HG02840 (cell line): ENCODE results near the gene IGLON5.

Experiments used
- ATAC-seq: cut with Tn5 transposase; IDR thresholded peaks from one replicate; pipeline ENCODE4 v1.9.1; 2021; ENCODE audit warnings: mild to moderate bottlenecking, moderate library complexity, moderate number of reproducible peaks; ENCODE audit not compliant: unreplicated experiment, low FRiP score

Gene IGLON5

DNA sequence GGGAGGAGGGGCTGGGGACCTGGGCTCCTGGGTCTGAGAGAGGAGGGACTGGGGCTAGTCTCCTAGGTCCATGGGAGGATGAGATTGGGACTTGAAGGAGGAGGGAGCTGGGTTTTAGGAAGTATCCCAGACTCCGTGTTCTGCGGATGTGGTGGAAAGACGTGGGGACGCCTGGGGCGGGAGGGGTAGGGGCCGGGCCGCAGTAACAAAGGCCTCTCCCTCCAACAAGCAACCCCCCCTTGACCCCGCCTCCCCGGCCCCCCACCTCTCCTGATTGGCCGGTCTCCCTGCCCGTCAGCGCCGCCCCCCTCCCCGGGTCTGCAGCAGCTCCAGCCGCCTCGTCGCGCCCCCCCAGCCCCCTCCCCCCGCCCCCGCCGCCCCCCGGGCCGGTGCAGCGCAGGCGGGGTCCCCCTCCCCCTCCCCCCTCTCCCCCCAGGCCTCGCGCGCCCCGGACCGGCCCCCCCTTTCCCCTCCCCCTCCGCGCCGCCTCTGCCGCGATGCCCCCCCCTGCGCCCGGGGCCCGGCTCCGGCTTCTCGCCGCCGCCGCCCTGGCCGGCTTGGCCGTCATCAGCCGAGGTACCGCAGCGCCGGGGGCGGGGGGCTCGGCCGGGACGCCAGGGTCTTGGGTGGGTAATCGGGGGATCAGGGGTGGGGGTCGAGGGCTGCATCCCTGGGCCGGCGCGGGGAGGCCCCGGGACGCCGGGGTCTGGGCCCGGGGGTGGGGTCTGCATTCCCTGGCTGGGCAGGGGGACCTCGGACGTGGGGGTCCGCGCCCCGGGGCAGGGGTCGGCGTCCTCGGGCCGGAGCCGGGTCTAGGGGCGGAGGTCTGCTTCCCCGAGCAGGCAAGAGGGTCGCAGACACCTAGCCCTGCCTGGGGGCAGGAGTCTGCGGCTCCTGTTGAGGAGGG lies at the start of gene IGLON5:
Gene IGLON5 (plus strand): TSS at position 294 of the 907 bp plus-strand sequence. CDS start 204 bp downstream, at position 498.
- ATAC-seq, result no peak

DNA sequence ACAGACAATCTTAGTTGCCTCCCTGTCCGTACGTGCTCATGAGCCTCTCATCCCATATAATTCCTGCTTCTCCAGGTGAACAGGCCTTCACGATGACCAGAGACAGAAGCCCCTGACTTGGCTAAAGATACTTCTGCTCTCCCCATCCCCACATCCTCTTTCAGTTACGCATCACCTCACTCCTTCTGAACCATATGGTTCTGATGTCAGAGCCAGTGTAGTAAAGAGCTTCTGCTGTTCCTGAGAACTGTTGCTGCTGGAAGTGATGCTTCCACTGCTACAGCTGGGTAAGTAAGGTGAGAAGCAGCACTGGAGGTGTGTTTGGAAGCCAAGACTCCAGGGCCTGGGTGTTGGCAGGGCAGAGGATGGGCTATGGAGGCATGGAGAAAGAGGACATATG lies 47.6 kb upstream of the IGLON5 start:
- ATAC-seq, result no peak

- no peak for ATAC-seq
Measured at GRCh38 chr19:51271067-51271466, 40.4 kb upstream of the IGLON5 start.

GRCh38 chr19:51272183-51272810 lies 39.1 kb upstream of the IGLON5 start:
- ATAC-seq, result no peak

DNA sequence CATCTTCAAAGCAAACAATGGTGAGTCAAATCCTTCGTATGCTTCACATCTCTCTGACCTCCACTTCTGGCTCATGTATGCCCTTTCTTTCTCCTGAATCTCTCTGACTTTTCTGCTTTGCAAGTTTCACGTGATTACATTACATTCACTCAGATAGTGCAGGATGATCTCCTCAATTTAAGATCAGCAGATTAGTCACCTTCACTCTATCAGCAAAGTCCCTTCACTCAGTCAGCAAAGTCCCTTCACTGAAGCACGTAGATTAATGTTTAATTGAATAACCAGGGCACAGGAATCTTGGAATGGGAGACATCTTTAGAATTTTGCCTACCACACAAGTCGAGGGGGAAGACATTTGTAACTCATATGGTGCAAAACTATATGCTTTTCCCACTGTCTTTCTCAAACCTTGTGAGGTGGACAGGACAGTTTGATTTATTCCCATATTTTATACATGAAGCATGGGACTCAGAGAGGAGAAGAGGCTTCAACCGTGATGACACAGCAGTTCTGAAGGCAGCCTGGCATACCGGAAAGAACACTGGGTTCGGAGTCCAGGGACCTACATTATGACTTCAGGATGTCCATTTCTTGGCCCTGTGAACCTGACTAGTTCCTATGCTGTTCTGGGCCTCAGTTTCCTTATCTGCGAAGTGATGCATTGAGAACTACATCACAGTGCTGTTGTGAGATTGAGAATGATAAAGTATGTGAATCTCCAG lies 37.2 kb upstream of the IGLON5 start:
- ATAC-seq, result no peak

- ATAC-seq, result no peak
Measured at GRCh38 chr19:51277112-51277511, 34.3 kb upstream of the IGLON5 start.

DNA sequence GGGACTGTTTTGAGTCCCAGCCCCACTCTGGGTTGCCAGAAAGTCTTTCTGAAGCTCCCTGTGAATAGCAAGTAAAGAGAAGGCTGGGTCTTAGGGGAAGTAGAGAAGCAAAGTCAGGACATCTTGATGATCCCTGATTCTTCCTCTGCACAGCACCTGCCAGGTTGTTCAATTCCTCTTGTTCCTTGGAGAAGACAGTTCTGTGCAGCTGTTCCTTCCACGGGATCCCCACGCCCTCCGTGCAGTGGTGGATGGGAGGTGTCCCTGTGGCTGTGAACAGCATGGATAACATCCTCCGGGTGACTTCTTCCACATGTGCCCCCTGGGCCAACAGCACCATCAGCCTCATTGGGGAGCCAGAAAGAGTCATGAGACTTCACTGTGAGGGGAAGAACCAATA lies 29.1 kb upstream of the IGLON5 start:
- no peak for ATAC-seq

- ATAC-seq, result no peak
Measured at GRCh38 chr19:51285682-51286081, 25.8 kb upstream of the IGLON5 start.

- no peak for ATAC-seq
Measured at GRCh38 chr19:51289635-51290034, 21.8 kb upstream of the IGLON5 start.

DNA sequence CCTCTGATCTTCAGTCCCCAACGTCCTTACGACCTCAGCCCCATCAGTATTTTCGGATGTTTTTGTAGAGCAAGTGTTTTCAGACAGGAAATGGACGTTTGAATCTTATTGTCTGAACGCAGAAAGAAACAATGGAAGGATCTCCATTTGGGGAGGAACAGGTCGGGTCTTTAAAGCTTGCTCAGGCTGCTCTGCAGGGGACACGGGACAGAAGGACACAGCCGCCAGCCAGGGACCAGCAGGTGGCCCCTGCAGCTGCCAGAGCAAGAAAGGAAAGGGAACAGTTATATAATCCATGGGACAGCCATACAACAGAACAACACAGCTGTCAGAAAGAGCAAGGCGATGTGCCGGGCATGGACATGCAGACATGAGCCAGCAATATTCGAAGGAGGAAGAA lies 18.5 kb upstream of the IGLON5 start:
- ATAC-seq, result no peak

DNA sequence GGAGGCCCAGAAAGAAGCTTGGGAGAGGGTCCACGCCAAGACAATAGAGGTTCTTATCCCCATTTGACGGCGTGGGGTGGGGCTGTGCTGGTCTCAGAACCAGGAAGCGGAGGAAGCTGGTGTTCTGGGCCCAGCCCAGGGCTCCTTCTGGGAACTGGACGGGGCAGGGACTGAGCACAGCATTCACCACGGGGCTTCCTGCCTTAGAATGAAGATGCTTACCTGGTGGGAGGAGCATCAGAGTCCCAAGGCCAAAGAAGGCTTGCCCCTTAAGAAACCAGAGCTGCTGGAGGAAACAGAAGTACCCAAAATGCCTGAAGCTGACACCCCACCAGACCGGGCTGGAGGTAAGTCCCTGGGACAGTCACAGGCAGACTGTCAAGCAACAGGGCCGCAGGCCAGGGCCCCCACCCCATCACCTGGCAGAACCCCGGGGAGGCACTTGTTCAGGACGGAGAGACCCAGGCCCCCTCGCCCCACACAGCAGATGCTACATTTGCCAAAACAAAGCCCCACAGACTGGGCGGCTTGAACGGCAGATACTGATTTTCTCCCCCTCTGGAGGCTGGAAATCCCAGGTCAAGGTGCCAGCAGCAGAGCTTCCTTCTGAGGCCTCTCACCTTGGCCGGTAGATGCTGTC lies 17.8 kb upstream of the IGLON5 start:
- ATAC-seq, result no peak

GRCh38 chr19:51294211-51294976 lies 17.1 kb upstream of the IGLON5 start:
- ATAC-seq, result no peak

- no peak for ATAC-seq
Measured at GRCh38 chr19:51294977-51295375, 16.5 kb upstream of the IGLON5 start.

DNA sequence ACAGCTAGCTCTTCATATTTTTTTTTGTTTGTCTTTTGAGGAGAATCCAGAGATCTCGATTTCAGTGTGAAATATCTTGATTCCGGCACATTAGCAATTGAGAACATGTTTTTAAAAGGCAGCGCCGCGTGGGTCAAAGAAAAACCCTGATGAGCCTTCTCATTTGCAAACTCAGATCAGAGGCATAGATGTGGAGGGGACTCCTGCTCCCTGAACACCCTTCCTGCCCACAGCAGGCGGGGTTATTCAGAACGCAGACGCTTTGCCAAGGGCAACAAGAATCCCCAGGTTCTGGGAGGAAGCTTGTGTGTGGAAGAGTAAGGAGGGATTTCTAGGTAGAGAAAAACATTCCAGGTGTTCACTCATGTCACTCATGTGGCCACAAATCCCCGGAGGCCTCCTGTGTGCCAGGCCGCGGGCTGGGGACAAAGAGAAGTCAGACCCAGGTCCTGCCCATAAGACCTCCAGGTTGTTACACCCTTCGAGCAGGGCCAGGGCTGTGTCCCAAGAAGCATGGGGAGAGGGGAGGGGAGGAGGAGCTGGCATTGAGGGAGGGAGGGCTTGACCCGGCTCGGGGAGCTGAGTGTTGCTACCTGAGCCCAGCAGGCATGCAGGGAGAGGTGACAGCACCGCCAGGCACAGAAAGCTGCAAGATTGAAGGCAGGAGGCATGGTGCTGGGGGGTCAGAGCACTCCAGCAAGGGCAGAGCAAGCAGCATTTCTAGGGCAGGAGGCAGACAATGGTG lies 15.9 kb upstream of the IGLON5 start:
- no peak for ATAC-seq

DNA sequence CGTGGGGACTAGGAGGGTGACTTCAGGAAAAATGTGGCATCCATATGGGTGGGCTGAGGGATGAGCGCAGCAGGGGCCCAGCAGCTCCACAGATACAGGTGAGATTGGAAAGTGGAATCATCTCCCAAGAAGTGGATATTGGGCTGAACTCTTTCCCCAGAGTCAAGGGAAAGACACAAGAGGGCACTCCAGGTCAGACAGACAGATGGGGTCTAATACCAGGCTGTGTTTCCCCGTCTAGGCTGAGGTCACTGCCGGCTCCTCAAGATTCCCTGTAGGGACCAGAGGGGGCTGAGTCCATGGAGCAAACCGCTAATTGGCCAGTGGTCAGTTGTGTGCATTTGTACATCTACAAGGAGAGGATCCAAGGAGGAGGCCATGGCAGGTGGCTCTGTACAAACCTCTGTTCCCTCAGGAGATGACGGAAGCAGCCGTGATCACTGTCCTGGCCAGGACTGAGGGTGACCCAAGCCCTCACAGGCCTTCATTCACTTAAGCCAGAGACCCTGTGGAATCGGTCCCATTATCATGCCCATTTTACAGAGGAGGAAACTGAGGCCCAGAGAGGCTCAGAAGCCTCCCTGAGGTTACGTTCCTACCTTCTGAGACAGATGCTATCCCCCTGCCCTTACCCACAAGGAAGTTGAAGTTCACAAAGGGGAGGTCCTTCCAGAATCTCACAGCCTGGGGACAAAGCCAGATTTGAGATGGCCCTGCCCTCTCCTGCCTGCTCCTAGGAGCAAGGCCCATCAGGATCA lies 14.9 kb upstream of the IGLON5 start:
- ATAC-seq, result no peak

DNA sequence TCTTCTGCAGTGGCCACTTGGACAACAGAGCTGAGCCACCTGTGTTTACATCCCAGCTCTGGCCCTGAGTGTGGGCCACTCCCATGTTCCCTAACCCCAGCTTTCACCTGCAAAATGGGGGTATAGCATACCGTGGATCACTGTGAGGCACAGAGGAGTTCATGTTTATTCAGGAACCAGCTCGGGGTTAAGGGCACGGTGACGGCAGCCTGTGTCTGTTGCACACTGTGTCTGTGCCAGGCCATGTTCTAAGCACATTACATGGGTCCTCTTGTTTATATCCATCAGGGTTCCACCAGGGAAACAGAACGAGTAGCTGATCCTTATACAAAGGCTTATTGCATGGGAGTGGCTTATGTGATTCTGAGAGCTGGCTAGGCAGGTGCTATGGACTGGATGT lies 14.0 kb upstream of the IGLON5 start:
- ATAC-seq, result no peak

- no peak for ATAC-seq
Measured at GRCh38 chr19:51301266-51301665, 10.2 kb upstream of the IGLON5 start.

DNA sequence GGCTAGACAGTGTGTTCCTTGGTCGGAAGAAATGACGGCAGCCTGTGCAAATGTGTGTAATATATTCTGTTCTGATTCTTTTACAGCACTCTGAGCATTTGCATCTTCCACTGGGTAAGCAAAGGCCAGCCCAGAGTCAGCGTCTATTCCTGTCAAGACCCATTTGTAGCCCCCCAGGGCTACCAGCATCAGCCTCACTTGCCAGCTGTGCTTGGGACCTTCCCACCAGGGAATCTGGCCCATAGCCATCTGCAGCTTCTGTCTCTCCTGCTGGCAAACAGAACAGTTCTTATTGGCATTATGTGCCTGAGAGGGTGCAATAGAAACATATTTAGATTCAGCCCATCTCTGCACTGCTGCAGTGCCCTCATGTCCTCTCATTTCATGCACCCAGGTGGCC lies 6.0 kb upstream of the IGLON5 start:
- ATAC-seq, result no peak

DNA sequence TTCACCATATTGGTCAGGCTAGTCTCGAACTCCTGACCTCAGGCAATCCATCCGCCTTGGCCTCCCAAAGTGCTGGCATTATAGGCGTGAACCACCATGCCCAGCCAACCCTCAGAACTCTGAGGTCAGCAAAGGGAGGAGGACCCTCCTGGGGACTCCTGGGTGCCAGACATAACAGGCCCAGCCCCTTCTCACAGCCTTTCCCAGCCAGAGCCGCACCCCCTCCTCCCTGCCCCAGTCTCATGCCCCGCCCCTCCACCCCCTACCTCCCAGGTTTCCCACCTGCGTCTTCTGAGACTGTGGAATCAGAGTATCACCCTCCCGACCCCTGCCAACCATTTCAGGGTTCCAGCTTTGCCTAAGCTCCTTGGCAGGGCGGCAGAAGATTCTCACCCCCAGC lies 5.2 kb downstream of the IGLON5 start:
- no peak for ATAC-seq
